GM11168 (cell line): ENCODE measurements around the gene AUP1.

Experiments used
- in situ Hi-C: fragments of 300-500 bp; cut with MboI; formaldehyde crosslinking; loops from one replicate; pipeline ENCODE4 v1.12.0; 2022; ENCODE audit warnings: low sequenced_read_pairs; ENCODE audit not compliant: unreplicated experiment

The AUP1 gene

DNA sequence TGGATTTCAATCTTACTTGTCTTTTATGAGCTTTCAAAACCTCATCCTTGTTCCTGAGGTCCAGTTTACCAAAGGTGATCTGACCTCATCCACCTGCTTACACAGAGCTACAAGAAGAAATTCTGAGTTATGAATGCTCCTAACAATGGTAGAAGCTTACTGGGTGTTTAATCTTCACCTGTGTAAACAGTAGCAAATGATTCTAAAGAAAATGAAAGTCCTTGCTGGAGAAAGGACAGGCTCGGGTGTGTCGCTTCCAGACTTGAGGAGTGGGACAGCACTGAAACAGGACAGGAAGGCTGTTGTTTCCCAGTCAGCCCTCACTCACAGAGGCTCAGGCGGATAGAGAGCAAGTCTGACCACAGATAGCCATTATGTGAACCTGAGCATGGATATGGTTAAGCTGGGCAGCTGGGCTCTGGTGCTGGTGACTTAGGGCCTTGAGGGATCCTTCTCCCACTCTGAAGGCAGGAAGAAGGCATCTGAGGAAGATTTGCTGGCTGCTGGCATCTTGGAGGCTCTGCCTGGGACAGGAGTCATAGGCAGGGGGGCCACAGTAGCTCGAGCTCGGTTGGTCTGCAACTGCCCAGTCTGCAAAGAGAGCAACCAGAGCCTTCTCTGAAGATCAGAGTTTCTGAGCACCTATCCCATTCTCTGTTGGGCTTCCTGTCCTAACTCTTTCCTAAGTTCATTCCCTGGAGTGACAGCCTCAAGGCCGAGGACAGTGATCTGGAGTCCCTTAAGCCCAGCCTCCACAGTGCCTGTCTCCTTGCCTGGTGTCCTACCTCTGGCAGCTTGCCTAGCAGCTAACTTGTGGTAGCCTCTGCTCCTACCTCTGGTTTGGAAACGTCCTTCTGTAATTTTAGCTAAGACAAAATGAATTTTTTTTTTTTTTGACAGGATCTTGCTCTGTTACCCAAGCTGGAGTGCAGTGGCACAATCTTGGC lies 29.1 kb upstream of the AUP1 start:
- in situ Hi-C loops, result no loop called here

GRCh38 chr2:74556831-74557370 lies 27.4 kb upstream of the AUP1 start:
- in situ Hi-C loops, result no loop called here

GRCh38 chr2:74556159-74556558 lies 26.7 kb upstream of the AUP1 start:
- in situ Hi-C loops, result no loop called here

GRCh38 chr2:74555610-74556103 lies 26.2 kb upstream of the AUP1 start:
- in situ Hi-C loops, result no loop called here

DNA sequence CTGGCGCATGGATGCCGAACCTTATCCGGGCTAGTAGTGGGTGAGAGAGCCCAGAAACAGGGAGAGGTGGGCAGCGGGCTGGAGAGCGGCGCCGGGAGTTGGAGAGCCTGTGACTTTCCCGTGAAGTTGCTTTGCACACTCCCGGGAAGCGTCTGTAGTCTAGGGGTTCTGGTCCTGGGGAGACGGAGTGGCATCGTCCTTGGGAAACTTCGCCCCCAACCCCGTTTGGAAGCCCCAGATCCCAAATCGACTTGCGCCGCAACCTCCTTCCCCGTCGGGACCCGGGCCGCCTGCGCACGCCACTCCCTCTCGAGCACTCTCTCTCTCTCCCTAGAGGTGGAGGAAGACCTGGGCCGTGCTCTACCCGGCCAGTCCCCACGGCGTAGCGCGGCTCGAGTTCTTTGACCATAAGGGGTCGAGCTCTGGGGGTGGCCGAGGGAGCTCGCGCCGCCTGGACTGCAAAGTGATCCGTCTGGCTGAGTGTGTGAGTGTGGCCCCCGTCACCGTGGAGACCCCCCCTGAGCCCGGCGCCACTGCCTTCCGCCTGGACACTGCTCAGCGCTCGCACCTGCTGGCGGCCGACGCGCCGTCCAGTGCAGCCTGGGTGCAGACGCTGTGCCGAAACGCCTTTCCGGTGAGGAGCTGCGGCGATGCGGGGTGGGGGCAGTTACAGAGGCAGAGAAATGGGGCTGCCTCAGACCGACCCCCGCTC lies 25.5 kb upstream of the AUP1 start:
- in situ Hi-C loops, result no loop called here

DNA sequence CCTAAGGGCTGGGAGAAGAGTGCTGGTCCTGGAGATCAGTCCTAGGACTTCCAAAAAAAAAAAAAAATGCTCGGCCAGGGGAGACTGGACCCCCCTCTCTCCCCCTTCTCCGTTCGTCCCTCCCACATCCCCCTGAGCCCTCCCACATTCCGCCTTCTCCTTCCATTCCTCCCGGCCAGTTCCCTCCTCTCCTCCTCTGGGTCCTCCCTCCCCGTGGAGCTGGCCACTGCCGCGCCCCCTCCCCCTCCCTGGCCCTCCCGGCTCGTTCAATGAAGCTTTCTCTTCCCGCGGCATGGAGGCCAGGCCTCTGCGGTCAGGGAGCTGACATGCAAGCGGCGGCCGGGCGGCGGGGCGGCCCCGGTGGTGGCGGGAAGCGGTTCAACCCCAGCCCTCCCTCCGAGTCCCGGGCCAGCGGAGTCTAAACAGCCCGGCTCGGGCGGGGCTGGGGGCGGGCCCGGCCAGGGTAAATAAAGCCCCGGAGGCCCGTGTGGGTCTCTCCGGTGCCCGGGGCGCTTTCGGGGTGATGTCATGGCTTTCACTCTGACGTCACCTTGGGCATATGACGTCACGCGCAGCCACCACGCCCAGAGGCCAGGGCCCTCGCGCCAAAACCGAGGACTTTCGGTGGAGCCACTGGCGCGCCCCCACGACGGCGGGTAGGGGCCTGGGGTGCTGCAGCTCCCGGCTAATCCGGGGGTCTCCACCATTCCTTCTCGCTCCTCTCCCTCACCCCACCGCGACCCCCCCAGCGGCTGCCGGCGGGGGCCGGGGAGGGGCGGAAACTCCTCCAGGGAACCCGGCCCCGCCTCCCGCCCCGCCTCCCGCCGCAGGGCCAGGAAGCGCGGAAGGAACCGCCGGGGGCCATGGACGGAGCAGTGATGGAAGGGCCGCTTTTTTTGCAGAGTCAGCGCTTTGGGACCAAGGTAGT lies 24.6 kb upstream of the AUP1 start, which contains the start of the genes DOK1 and LOXL3:
TSS of gene DOK1 (plus strand) at position 829 of the 928 bp plus-strand sequence. CDS start at position 864, 35 bp downstream.
TSS of gene LOXL3 (minus strand) at position 51 of the 928 bp plus-strand sequence. CDS start 1,308 bp downstream, outside the sequence.
- in situ Hi-C loops, result no loop called here

DNA sequence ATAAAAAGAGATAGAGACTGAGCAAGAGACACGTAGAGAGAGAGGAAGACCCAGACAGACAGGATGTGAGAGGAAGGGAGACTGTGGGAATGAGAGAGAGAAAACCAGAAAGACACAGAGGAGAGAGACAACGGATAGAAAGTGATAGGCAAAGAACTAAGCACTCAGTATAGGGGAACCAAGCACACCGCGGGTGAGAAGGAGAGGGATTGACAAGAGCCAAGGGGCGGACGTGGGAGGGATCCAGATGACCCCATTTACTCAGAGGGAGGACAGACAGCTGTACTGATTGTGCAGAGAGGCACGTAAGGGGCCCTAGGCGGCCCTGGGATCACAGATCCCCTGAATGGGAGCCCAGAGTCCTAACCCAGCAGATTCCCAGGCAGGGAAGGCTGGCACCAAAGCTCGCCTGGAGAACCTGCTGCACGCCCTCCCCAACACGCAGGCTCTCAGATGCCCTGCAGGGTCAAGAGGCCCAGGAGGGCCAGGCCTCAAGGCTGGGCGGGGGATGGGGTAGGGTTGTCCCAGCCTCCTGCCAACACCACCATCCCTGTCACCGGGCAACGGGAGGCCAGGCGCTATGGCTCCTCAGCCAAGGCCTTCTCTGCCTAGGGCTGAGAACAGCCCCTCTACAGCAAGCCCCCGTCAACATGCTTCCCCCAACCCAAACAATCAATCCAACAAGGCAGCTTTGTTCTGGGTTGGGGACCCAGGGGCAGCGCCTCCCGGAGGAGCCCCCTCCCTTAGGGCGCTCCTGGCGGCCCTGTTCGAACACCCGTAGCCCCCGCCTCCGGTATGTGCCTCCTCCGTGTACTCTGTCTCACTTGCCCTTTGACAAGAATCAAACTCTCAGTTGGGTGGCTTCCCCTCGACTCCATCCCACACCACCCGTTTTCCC lies 23.7 kb upstream of the AUP1 start:
- in situ Hi-C loops, result no loop called here

DNA sequence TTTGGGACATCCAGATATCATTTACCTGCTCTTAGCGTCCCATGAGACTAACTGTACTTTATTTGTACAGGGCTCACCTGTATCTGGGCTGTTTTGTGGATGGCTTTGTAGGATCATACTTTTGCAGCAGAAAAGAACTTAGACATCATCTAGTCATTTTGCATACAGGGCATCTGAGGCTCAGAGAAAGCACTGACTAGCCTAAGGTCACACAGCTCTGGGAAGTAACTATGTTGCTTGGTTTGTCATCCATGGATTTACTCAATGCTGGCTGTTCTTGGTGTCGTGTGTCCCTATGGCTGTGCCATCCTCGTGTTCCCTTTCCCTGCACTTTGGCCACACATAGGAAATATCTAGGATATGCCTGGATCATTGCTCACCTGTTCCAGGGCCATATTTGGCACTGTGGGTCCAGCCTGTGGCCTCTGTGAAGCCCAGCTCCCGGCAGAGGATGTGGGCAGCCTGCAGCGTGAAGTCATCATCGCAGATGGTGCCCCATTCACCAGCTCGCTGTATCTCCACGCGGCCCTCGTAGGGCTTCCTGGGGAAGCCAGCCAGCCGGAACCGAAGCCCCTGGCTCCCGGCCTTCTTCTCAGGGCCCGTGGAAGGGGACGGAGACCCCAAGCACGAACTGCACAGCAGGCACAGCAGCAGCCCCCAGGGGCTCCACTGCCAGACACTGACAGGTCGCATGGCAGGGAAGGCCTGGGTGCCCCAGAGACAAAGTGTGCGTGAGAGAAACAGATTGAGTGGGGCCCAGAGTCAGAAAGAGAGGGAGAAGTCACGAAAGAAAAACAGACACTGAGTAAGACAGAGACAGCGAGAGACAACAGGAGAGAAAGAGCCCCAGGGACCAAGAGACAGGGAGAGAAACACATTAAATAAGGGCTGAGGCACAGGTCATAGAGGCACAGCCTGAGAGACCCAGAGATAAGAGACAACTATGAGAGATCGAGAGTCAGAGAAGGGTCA lies 22.7 kb upstream of the AUP1 start:
- in situ Hi-C loops, result no loop called here

DNA sequence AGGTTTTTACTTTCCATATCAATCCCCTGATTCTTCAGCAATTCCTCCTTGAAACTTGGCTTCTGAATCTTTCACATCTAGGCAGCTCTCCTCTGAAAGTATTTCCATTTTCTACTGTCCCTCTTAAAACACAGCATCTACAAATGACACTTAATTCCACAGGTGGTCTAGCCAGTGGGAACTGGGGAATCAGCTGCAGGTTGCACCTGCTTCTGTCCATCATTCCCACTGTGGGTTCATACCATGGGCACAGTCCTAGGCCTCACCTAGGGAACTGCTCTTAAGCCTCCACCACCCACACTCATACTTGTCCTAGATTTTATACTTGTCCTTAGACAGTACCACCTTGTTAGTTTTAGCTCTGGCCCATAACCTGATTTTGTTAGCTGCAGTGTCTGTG lies 22.0 kb upstream of the AUP1 start:
- in situ Hi-C loops, result no loop called here

DNA sequence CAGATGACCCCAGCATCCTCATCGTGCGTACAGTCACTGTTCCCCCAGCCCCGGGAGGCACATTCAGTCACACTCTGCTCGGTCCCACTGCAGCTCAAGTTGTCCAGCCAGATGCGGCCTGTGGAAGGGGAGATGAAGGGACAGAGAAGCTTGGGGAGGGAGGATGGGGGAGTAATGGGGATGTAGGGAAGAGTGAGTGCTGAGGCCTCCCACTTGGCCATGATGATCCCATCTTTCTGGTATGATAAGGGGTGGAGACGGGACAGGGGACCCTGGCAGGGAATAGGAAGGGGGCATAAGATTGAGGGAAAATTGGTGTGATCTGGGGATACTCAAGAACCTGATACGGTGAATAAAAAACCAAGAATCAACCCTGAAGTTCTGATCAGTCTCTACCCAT lies 20.7 kb upstream of the AUP1 start:
- in situ Hi-C loops, result no loop called here

DNA sequence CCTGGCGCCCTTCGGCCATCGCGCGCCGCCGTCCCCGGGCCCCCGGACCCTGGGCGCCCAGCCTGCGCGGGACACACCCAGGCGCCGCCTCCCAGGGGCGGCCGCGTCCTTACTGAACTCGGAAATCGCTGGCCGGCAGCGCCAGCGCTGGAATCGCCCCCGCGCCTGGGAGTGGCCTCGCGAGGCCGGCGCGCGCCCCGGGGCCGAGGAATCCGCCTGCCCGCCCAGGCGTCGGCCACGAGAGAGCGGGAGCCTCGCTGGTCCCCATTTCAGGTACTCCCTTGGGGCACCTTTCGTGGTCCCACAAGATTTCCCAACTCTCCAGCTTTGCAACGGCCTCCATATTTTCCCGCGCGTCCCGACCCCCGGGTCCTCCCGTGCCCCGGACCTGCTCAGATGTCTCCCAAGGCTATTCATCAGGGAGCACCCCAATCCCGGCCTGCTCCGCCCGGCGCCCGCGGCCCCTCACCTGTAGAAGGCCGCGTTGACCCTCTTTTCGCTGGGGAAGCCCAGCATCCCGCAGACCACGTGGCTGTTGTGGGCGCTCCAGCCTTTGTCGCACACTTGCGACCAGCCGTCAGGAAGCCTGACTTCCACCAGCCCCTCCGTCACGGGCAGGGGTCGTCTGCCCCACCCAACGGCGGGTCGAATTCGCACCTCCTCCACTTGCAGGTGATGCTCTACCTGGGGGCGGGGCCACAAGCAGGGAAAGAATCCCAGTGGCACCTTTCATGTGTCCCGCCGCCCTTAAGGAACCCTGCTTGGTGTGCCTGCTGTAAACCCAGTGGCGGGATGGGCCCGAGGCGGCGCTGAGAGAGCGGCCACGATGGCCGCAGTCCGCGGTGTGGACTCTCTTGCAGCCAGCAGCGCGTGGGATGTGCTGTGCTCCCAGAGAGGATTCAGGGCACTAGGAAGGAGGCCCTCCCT lies 19.7 kb upstream of the AUP1 start:
- in situ Hi-C loops, result no loop called here

DNA sequence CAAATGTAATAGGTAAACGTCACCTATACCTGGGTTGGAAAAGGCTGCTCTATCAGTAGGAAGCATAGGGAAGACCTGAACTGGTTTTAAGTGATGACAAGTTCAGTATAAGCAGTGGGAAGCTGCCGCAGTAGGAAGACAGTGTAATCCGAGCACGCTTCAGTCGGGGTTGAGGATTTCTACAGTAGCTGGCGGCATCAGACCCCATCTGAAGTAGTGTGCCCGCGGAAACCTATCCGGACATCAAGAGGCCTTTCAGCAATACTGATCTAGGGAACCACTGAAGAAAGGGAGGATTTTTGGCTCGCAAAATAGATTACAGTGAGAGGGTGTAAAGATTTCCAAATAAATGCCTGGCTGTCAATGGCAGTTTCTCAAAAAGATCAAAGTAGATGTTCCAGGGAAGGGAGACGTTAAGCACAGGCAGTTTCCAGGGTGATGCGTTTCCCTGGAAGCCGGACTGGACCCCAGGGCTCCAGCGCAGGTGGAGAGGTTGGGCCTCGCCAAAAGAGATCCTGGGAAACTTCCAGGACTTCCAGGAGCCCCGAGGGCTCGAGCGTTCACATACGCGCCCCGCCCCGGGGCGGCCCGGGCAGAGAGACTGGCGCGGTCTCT lies 18.9 kb upstream of the AUP1 start:
- in situ Hi-C loops, result no loop called here

- in situ Hi-C loops, result no loop called here
Measured at GRCh38 chr2:74546004-74546403, 16.5 kb upstream of the AUP1 start.

DNA sequence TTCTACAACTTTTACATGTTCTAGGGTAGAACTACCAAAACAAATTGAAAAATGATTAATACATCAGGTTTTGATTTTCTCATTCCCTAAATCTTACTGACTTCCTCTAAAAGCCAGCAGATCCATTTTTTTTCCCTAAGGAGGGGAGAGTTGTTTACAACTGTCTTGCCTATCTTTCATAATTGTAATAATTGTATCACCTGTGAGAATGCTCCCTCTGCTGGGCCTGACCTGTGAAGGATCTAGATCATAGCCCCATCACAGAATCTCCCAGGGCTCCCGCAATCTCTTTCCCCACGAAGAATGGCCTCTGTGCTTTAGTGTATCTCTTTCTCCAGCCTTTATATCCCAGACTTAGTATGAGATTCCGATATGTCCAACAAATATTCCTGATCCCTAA lies 15.1 kb upstream of the AUP1 start:
- in situ Hi-C loops, result no loop called here

DNA sequence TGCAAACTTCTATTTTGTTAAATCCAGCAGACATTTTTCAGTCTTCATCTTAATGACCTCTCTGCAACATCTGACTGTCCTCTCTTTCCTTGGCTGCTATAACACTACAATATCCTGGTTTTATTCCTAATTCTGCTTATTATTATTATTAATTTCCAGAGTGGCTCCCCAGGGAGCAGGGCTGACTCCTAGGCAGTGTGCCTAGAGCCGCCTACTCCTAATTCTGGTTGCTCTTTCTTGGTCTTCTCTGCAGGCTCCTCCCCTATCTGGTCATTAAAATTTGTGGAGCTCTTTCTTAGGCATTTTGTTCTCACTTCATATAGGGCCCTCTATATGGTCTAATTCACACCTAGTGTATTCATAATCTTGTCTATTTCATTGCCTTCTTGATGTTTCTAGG lies 13.5 kb upstream of the AUP1 start:
- in situ Hi-C loops, result no loop called here

- in situ Hi-C loops, result no loop called here
Measured at GRCh38 chr2:74540291-74540690, 10.8 kb upstream of the AUP1 start.
